ENCODE data around the gene ATXN1. TPM values are rescaled to one million over a fixed set of nuclear protein-coding genes. Genes with fewer than 3 reads are reported as not detected.

Gene ATXN1
- total RNA-seq, 1 experiment from 2014 or later, result 5.6 TPM

DNA sequence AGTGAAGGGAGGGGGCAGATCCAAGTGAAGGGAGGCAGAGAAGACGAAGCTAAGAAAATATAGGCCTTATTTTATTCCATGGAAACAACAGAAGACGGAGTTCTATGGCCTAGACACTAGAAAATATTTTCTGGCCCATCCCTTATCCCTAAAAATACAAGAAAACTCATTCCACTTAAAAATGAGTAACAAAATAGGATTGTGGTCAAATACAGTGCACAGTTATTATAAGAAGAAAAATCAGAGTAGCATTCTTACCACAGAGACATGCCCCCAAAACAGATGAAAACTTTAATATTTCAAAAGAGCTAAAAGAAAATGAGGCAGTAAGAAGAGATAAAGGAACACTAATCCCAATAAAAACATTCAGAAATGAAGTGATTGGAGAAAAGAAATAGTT is 320.0 kb downstream of the ATXN1 start:
- no peaks in the 10 kb centered on the region for H3K4me1 Mint-ChIP-seq
- no peak overlapping the region for H3K18ac ChIP-seq (ENCODE audit: insufficient read length, low read depth, low read length)
- H3K79me2 ChIP-seq (ENCODE audit: insufficient read depth, low read length), result no peaks in the 10 kb centered on the region
- no peak overlapping the region for H2BK120ac ChIP-seq (ENCODE audit: low read depth, low read length, poor library complexity, severe bottlenecking)
- no peak overlapping the region for H3K14ac ChIP-seq (ENCODE audit: insufficient read depth, low read length)
- no peak overlapping the region for H3K56ac ChIP-seq (ENCODE audit: insufficient read length, low read depth, low read length)
- H3K27ac ChIP-seq (ENCODE audit: insufficient read length, low read depth, low read length), result no peak overlapping the region
- H3K27me3 ChIP-seq (ENCODE audit: insufficient read depth, low read length), result no peaks in the 10 kb centered on the region
- no peaks in the 10 kb centered on the region for H4K20me1 ChIP-seq (ENCODE audit: control insufficient read depth, insufficient read depth, insufficient read length)
- H3K23me2 ChIP-seq (ENCODE audit: insufficient read length, low read depth, low read length, poor library complexity, severe bottlenecking), result no peaks in the 10 kb centered on the region
- H3K4ac ChIP-seq (ENCODE audit: low read depth, low read length), result no peak overlapping the region
- no peaks in the 10 kb centered on the region for H3K9me3 Mint-ChIP-seq
- no peak for DNase-seq
- no peak overlapping the region for H3T11ph ChIP-seq (ENCODE audit: low read length)
- no peaks in the 10 kb centered on the region for H3K9me3 ChIP-seq (ENCODE audit: control insufficient read depth, low read depth, low read length)
- no peak overlapping the region for H4K5ac ChIP-seq (ENCODE audit: insufficient read length, low read depth, low read length)
- H2BK15ac ChIP-seq (ENCODE audit: low read depth, low read length), result no peak overlapping the region
- H3K27me3 Mint-ChIP-seq (ENCODE audit: low read depth), result no peaks in the 10 kb centered on the region
- no peak overlapping the region for H4K91ac ChIP-seq (ENCODE audit: insufficient read length, low read depth, low read length)
- no peak overlapping the region for H3K9ac ChIP-seq (ENCODE audit: extremely low read depth, insufficient read length, low read length)
- H2AFZ ChIP-seq (ENCODE audit: low read length), result no peak overlapping the region
- H2BK12ac ChIP-seq (ENCODE audit: insufficient read length, low read depth, low read length), result no peak overlapping the region
- no peak overlapping the region for H3K4me3 Mint-ChIP-seq
- H3K4me1 ChIP-seq (ENCODE audit: insufficient read depth, low read length), result no peaks in the 10 kb centered on the region
- no peak overlapping the region for H3K27ac Mint-ChIP-seq
- no peak overlapping the region for H2BK5ac ChIP-seq (ENCODE audit: insufficient read length, low read length)
- H4K8ac ChIP-seq (replicated peaks; ENCODE audit: insufficient read length, low read depth, low read length), result no peak overlapping the region
- H3K36me3 Mint-ChIP-seq (ENCODE audit: insufficient read depth in 1 of 3, low read depth in 3 of 3), result no peaks in the 10 kb centered on the region
- H2AK5ac ChIP-seq (ENCODE audit: insufficient read length, low read length), result no peak overlapping the region
- no peak for TF ChIP-seq CTCF (conservative IDR thresholded peaks at IDR 0.05)
- H3K23ac ChIP-seq (ENCODE audit: insufficient read length, low read depth, low read length), result no peak overlapping the region
- H2BK20ac ChIP-seq (ENCODE audit: low read depth, low read length, poor library complexity, severe bottlenecking), result no peak overlapping the region
- H3K79me1 ChIP-seq (ENCODE audit: insufficient read depth, low read depth, low read length, poor library complexity, severe bottlenecking), result no peaks in the 10 kb centered on the region
- H3K4me2 ChIP-seq (ENCODE audit: insufficient read depth, insufficient read length, low read length), result no peak overlapping the region
- WGBS (ENCODE audit: extremely low coverage, insufficient read length, low lambda C conversion rate), result no CpG with 5 or more reads among the region's 2 CpGs
